NB4 (cell line): ENCODE data around the gene GUCY1A1.
"Not testable (repeated sequence)": the region's sequence is repeated elsewhere in the genome, so short reads cannot be mapped to it uniquely, and the experiment has no call there.

Experiments
- DNase-seq: peaks from one replicate; pipeline ENCODE4 v3.0.0; 2010; ENCODE audit warnings: low read depth
- H3K4me3 ChIP-seq: one replicate; pipeline ENCODE4 v1.5.1; 2011; ENCODE audit warnings: mild to moderate bottlenecking, low read depth, low read length, moderate library complexity
- CTCF ChIP-seq: IDR thresholded peaks from one replicate; pipeline ENCODE4 v1.5.1; 2012; ENCODE audit warnings: low read depth, low read length
- MAX ChIP-seq: IDR thresholded peaks from 2 replicates; pipeline ENCODE4 v1.6.1; 2011; ENCODE audit warnings: low read depth, low read length
- MYC ChIP-seq: IDR thresholded peaks from 2 replicates; pipeline ENCODE4 v1.6.1; 2011; ENCODE audit warnings: low read depth, low read length
- POLR2A ChIP-seq: IDR thresholded peaks from 2 replicates; pipeline ENCODE4 v1.6.1; 2011; ENCODE audit warnings: mild to moderate bottlenecking; ENCODE audit not compliant: insufficient read length; ENCODE audit errors: extremely low read depth

GUCY1A1 gene

DNA sequence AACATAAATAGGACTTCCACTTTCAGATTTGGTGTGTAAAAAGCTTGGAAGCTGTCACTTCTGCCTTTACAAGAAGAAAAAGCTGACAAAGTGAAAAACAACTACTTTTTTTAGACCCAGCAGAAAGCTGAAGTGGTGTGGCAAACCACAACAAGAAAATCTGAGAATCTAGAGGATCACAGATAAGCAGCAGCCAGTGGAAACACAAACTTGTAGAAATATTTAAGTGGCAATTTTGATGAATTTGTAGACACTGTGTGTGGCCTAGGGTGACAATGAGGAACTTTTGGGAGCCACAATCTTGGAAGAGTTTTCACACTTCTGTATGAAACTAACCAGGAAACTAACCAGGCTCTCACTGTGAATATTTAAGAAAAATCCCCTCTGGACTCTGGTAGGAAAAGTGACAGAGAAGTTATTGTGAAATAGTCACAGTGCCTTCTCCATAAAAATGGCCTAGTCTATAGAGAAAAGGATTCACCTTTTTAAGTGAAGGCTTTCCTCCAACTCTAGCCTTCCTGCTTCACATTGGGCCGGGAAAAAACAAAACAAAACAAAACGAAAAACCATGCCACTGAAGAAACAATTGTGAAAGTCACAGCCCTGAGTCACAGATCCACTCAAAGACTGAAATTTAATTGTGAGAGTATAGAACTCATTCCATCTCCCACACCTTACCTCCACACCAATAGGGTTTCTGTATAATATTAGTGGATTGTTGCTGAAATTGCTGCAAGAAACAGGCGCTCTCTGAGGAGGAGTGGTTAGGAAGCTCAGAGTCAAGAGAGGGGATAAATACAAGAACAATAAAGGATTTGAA is 26.7 kb upstream of the GUCY1A1 start:
- H3K4me3 ChIP-seq: no peak overlapping the region
- TF ChIP-seq MYC (no peak), POLR2A (no peak), CTCF (no peak), MAX (no peak)
- DNase-seq: no peak

DNA sequence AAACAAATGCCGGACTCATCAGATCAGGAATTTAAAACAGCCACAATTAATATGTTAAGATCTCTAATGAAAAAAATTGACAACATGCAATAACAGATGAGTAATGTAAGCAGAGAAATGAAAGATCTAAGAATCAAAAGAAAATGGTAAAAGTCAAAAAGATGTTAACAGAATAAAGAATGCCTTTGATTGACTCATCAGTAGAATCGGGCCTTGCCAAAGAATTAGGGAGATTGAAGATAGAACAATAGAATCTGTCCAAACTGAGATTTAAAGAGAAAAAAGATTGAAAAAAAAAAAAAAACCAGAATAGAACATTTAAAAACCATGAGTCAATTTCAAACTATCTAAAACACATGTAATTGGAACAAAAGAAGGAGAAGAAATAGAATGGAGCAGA is 25.9 kb upstream of the GUCY1A1 start:
- no peak for TF ChIP-seq MAX
- no peak for TF ChIP-seq MYC
- TF ChIP-seq CTCF: no peak
- TF ChIP-seq POLR2A: no peak
- no peak for DNase-seq
- H3K4me3 ChIP-seq: no peak overlapping the region

GRCh38 chr4:155643087-155643486 is 23.6 kb upstream of the GUCY1A1 start:
- H3K4me3 ChIP-seq: no peak overlapping the region
- TF ChIP-seq MYC (no peak), CTCF (no peak), MAX (no peak), POLR2A (no peak)
- DNase-seq: no peak

GRCh38 chr4:155646001-155646400 is 20.6 kb upstream of the GUCY1A1 start:
- H3K4me3 ChIP-seq: no peak overlapping the region
- DNase-seq: no peak
- no peak for TF ChIP-seq MYC
- TF ChIP-seq MAX: no peak
- no peak for TF ChIP-seq CTCF
- TF ChIP-seq POLR2A: no peak

- not testable (repeated sequence) for H3K4me3 ChIP-seq, DNase-seq
Observed at GRCh38 chr4:155650785-155651184, 15.9 kb upstream of the GUCY1A1 start.

- H3K4me3 ChIP-seq: no peak overlapping the region
- no peak for TF ChIP-seq POLR2A
- TF ChIP-seq CTCF: no peak
- no peak for TF ChIP-seq MAX
- TF ChIP-seq MYC: no peak
- no peak for DNase-seq
Observed at GRCh38 chr4:155653052-155653451, 13.6 kb upstream of the GUCY1A1 start.
